Embryonic facial prominence (tissue), 1 donor: ENCODE results near the gene TRPV4.

Experiments used
- DNase-seq: peaks from one replicate; pipeline ENCODE4 v3.0.0-alpha.2; 2016; ENCODE audit errors: extremely low spot score

Gene TRPV4

GRCh38 chr12:109807954-109808643, 25.1 kb downstream of the TRPV4 start:
- DNase-seq: no peak

- no peak for DNase-seq
These were observed 28.1 kb downstream of the TRPV4 start for GRCh38 chr12:109804820-109805761.

GRCh38 chr12:109803678-109804077, 29.5 kb downstream of the TRPV4 start:
- DNase-seq: no peak

- no peak for DNase-seq
These were observed 30.4 kb downstream of the TRPV4 start for GRCh38 chr12:109802828-109803227.

GRCh38 chr12:109800536-109800935, 32.7 kb downstream of the TRPV4 start:
- DNase-seq: no peak

- no peak for DNase-seq
These were observed 34.5 kb downstream of the TRPV4 start for GRCh38 chr12:109798691-109799090.

GRCh38 chr12:109797905-109798669, 35.1 kb downstream of the TRPV4 start:
- no peak for DNase-seq

GRCh38 chr12:109796057-109796456, 37.1 kb downstream of the TRPV4 start:
- no peak for DNase-seq

GRCh38 chr12:109795023-109795422, 38.2 kb downstream of the TRPV4 start:
- DNase-seq: no peak

- no peak for DNase-seq
These were observed 39.2 kb downstream of the TRPV4 start for GRCh38 chr12:109793826-109794501.

- no peak for DNase-seq
These were observed 39.8 kb downstream of the TRPV4 start for GRCh38 chr12:109793411-109793810.

- DNase-seq: no peak
These were observed 40.2 kb downstream of the TRPV4 start for GRCh38 chr12:109792992-109793391.

GRCh38 chr12:109789526-109790048, 43.6 kb downstream of the TRPV4 start:
- no peak for DNase-seq

GRCh38 chr12:109786799-109787198, 46.4 kb downstream of the TRPV4 start:
- DNase-seq: no peak

GRCh38 chr12:109785854-109786253, 47.3 kb downstream of the TRPV4 start:
- DNase-seq: no peak

GRCh38 chr12:109783965-109784244, 49.3 kb downstream of the TRPV4 start:
- no peak for DNase-seq

- DNase-seq: no peak
These were observed 49.8 kb downstream of the TRPV4 start for GRCh38 chr12:109783135-109783964.

- DNase-seq: no peak
These were observed 50.9 kb downstream of the TRPV4 start for GRCh38 chr12:109782326-109782703.

- no peak for DNase-seq
These were observed 51.4 kb downstream of the TRPV4 start for GRCh38 chr12:109781668-109782325.

GRCh38 chr12:109779382-109779781, 53.8 kb downstream of the TRPV4 start:
- DNase-seq: no peak
